Right atrium auricular region (tissue), 2 donors: ENCODE measurements around the gene CBLN1. TPM values are rescaled to one million over a fixed set of nuclear protein-coding genes. Genes with fewer than 3 reads are reported as not detected.

Experiments
- DNase-seq: peaks from one replicate; pipeline ENCODE4 v3.0.0-alpha.2; 2019; ENCODE audit warnings: low spot score
- H3K27ac ChIP-seq, 2 donors: fragments of 200-600 bp; sonication (generic); 1 replicate in 1 of 2; 2 replicates in 1 of 2; pipeline ENCODE4 v1.5.1; 2016 to 2019
- H3K27me3 ChIP-seq, 2 donors: fragments of 200-600 bp; sonication (generic); one replicate each; pipeline versions ENCODE4 v1.5.1 to v1.6.0; 2017 to 2019
- H3K36me3 ChIP-seq: fragments of 200-600 bp; sonication (generic); one replicate; pipeline ENCODE4 v1.5.1; 2016
- H3K4me1 ChIP-seq, 2 donors: fragments of 200-600 bp; sonication (generic); one replicate each; pipeline versions ENCODE4 v1.5.1 to v1.6.0; 2017 to 2019
- H3K4me3 ChIP-seq, 2 donors: fragments of 200-600 bp; sonication (generic); 1 replicate in 1 of 2; 2 replicates in 1 of 2; pipeline ENCODE4 v1.5.1; 2017 to 2019; ENCODE audit warnings: mild to moderate bottlenecking in 1 of 2, moderate library complexity in 1 of 2
- H3K9me3 ChIP-seq, 2 donors: fragments of 200-600 bp; sonication (generic); one replicate each; pipeline ENCODE4 v1.5.1; 2019
- total RNA-seq, 2 donors: library from RNA; depleted of rRNA; stranded (reverse); fragments of >200 nt; gene quantifications; one replicate each; pipeline ENCODE4 v1.1.0, GENCODE V29; 2016
- TF ChIP-seq, protein P1 (sequence below), 2 donors: fragments of 200-600 bp; sonication (generic); IDR thresholded peaks; one replicate each; pipeline ENCODE4 v1.5.1; 2019; ENCODE audit warnings: antibody characterized with exemption in 2 of 2

CBLN1 gene
- 1 to 10 TPM in 1 of 2 donors, under 1 TPM in 1; 0.98 to 1.9 TPM for total RNA-seq

- peak within 1 kb of the TSS; percentile 32 to 51 for H3K4me3 ChIP-seq
- TF ChIP-seq, protein P1, sequence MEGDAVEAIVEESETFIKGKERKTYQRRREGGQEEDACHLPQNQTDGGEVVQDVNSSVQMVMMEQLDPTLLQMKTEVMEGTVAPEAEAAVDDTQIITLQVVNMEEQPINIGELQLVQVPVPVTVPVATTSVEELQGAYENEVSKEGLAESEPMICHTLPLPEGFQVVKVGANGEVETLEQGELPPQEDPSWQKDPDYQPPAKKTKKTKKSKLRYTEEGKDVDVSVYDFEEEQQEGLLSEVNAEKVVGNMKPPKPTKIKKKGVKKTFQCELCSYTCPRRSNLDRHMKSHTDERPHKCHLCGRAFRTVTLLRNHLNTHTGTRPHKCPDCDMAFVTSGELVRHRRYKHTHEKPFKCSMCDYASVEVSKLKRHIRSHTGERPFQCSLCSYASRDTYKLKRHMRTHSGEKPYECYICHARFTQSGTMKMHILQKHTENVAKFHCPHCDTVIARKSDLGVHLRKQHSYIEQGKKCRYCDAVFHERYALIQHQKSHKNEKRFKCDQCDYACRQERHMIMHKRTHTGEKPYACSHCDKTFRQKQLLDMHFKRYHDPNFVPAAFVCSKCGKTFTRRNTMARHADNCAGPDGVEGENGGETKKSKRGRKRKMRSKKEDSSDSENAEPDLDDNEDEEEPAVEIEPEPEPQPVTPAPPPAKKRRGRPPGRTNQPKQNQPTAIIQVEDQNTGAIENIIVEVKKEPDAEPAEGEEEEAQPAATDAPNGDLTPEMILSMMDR (IDR thresholded peaks at IDR 0.05): no peak
- H3K9me3 ChIP-seq: no peaks in the 10 kb centered on the region
- DNase-seq: no peak
- peaks cover 47 to 48% of the 10 kb centered on the region in 2 donors for H3K27me3 ChIP-seq
- peaks cover 0 to 56% of the 10 kb centered on the region in 2 donors for H3K4me1 ChIP-seq
- H3K36me3 ChIP-seq: no peaks in the 10 kb centered on the region
- H3K27ac ChIP-seq: no peak within 1 kb of the TSS
Measured at GRCh38 chr16:49281480-49281842, at the start of gene CBLN1. Gene CBLN1 (minus strand): TSS chr16:49281838. CDS start chr16:49281465, 373 bp downstream.

DNA sequence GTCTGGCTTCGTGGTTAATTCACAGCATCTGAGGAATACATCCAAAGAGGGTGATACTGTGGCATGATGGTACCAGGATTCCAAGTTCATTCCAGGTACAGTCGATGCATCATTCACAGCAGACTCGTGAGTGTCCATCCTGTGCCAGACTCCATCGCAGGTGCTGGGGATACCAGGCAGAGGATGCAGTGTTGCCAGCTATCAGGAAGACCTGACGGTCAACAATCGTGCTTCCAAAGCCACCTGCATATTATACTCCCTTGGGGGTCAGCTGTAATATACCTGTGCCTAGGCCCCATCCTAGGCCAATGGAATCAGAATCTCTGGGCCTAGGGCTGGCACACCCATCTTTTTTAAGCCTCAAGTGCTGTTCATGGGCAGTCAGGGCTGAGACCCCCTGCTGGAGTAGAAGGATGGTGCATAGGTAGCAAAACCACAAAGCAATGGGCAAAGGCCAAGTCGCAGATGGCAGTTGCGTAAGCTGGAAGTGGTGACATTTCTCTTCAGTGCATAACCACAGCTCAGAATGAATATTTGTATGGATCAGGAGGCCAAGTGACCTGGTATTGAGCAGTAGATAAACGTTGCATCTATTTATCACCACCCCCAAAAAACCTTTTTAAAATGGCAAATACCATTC lies 49.0 kb upstream of the CBLN1 start:
- no peak for DNase-seq
- Histone ChIP-seq H3K36me3 (no peaks in the 10 kb centered on the region), H3K27ac (no peak overlapping the region), H3K4me1 (no peaks in the 10 kb centered on the region), H3K9me3 (no peaks in the 10 kb centered on the region), H3K4me3 (no peak overlapping the region), H3K27me3 (no peaks in the 10 kb centered on the region)
- TF ChIP-seq, protein P1 (IDR thresholded peaks at IDR 0.05): no peak

- Histone ChIP-seq H3K4me1 (no peaks in the 10 kb centered on the region), H3K27me3 (no peaks in the 10 kb centered on the region), H3K4me3 (no peak overlapping the region), H3K9me3 (no peaks in the 10 kb centered on the region), H3K36me3 (no peaks in the 10 kb centered on the region), H3K27ac (no peak overlapping the region)
- no peak for DNase-seq
- TF ChIP-seq, protein P1 (IDR thresholded peaks at IDR 0.05): no peak
Measured at GRCh38 chr16:49328325-49328724, 46.7 kb upstream of the CBLN1 start.

DNA sequence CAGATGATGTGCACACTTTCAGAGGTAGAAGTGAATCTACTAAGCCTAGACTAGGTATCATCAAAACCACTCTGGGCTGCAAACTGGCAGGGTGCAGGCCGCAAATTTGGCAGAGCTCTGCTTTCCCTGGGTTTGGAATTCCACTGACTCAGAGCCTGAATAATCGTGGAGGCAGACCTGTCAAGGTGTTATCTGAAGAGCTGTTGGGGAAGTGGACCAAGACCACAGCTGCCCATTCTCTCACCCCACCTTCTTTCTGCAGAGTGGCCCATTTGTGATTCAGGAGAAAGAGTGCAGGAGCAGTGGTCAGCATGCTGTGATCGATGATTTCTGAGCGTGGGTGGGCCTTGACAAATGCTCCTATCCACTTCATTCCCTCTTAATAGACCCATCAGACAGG lies 45.8 kb upstream of the CBLN1 start:
- no peak overlapping the region for H3K4me3 ChIP-seq
- H3K9me3 ChIP-seq: no peaks in the 10 kb centered on the region
- DNase-seq: no peak
- no peaks in the 10 kb centered on the region for H3K36me3 ChIP-seq
- no peaks in the 10 kb centered on the region for H3K27me3 ChIP-seq
- H3K4me1 ChIP-seq: no peaks in the 10 kb centered on the region
- no peak overlapping the region for H3K27ac ChIP-seq
- TF ChIP-seq, protein P1 (IDR thresholded peaks at IDR 0.05): no peak

DNA sequence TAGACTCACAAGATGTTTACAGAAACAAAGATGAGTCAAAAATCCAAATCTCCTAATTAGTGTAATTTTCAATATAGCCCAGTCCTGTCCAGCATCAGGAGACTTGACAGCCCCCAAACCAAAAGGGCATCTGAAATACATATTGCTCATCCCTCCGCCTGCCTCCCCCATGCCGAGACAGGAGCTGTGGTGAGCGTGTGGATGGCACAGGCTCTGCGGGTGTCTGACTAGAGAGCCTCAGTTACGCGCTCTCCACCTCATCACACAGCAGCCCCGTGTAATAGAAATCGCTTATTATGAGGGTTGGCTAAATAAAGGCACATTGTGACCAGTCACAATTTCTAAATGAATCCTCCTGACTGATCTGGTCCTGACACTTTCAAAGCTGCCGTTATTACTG lies 43.1 kb upstream of the CBLN1 start:
- H3K4me3 ChIP-seq: no peak overlapping the region
- H3K36me3 ChIP-seq: no peaks in the 10 kb centered on the region
- H3K27ac ChIP-seq: no peak overlapping the region
- no peaks in the 10 kb centered on the region for H3K27me3 ChIP-seq
- no peaks in the 10 kb centered on the region for H3K9me3 ChIP-seq
- TF ChIP-seq, protein P1 (IDR thresholded peaks at IDR 0.05): no peak
- DNase-seq: no peak
- H3K4me1 ChIP-seq: no peaks in the 10 kb centered on the region

DNA sequence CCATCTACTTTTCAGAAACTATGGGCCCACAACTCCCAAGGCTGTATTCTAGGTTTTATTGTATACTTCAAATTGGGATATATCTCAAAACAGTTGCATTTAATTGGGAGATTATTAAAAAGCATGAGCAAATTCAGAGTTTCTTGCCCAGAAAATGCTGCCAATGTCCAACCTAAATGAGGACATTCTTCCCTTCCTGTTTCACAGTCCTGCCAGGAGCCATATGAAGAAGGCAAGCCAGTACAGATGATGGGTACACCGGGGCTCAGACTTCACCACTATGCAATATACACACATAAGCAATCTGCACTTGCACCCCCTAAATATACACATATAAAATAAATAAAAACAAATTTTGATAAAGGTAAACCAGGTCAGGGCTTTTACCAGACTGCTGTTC lies 34.0 kb upstream of the CBLN1 start:
- TF ChIP-seq, protein P1 (IDR thresholded peaks at IDR 0.05): no peak
- Histone ChIP-seq H3K4me1 (no peaks in the 10 kb centered on the region), H3K36me3 (no peaks in the 10 kb centered on the region), H3K27ac (no peak overlapping the region), H3K9me3 (peaks cover 0 to 5% of the 10 kb centered on the region in 2 donors), H3K27me3 (no peaks in the 10 kb centered on the region), H3K4me3 (no peak overlapping the region)
- no peak for DNase-seq
